Spinal cord (tissue), 10 donors: ENCODE data around the gene CTNNA3. TPM values are rescaled to one million over a fixed set of nuclear protein-coding genes. Genes with fewer than 3 reads are reported as not detected.
A peak's percentile ranks its signal among the peaks of the same experiment; 100 is the strongest.

Experiments
- DNase-seq, 6 donors: peaks; one replicate each; pipeline versions ENCODE4 v3.0.0 to v3.0.0-alpha.2; 2013 to 2015; ENCODE audit warnings: low spot score in 6 of 6, low read depth in 4 of 6
- H3K27ac ChIP-seq: one replicate; pipeline ENCODE4 v1.5.1; 2013; ENCODE audit warnings: low read depth, low read length, control low read depth
- H3K27me3 ChIP-seq: one replicate; pipeline ENCODE4 v1.6.1; 2013; ENCODE audit warnings: low read length; ENCODE audit not compliant: control insufficient read depth, insufficient read depth
- H3K36me3 ChIP-seq: one replicate; pipeline ENCODE4 v1.6.1; 2013; ENCODE audit warnings: low read length; ENCODE audit not compliant: control insufficient read depth, insufficient read depth
- H3K4me1 ChIP-seq: one replicate; pipeline ENCODE4 v1.6.1; 2013; ENCODE audit warnings: low read length; ENCODE audit not compliant: control insufficient read depth, insufficient read depth
- H3K4me3 ChIP-seq: one replicate; pipeline ENCODE4 v1.5.1; 2013; ENCODE audit warnings: low read depth, low read length, control low read depth
- H3K9me3 ChIP-seq: one replicate; pipeline ENCODE4 v1.6.1; 2013; ENCODE audit warnings: low read length; ENCODE audit not compliant: control insufficient read depth, insufficient read depth
- WGBS: methylation state at CpG from one replicate; pipeline ENCODE4 v1.1.5; 2013; ENCODE audit warnings: missing lambda C conversion rate; ENCODE audit not compliant: insufficient coverage; 5-methylcytosine and 5-hydroxymethylcytosine counted together
- polyA plus RNA-seq, 2 donors: library from polyadenylated mRNA; unstranded; fragments of 120-200 nt; gene quantifications; one replicate each; pipeline ENCODE4 v1.2.1, GENCODE V29; 2013; ENCODE audit not compliant: insufficient read length in 2 of 2
- total RNA-seq, 2 donors: library from RNA; depleted of rRNA in 1 of 2; stranded (reverse); fragments of 120-200 nt in 1 of 2; fragments of >200 nt in 1 of 2; gene quantifications; one replicate each; pipeline versions ENCODE4 v1.2.3 to v1.2.4, GENCODE V29; 2013 to 2014
- donor health status: healthy.

CTNNA3 gene
- total and polyA plus RNA-seq, 4 donors = 15.3 to 63.5 (median 41.0) TPM

- no CpG with 5 or more reads among the region's 2 CpGs for WGBS
- H3K36me3 ChIP-seq = no peaks in the 10 kb centered on the region
- DNase-seq = no peak
- H3K9me3 ChIP-seq = no peaks in the 10 kb centered on the region
- no peaks in the 10 kb centered on the region for H3K4me1 ChIP-seq
- no peaks in the 10 kb centered on the region for H3K27me3 ChIP-seq
- no peak overlapping the region for H3K4me3 ChIP-seq
- no peak overlapping the region for H3K27ac ChIP-seq
Measured at GRCh38 chr10:65949526-65949925, 1746.5 kb downstream of the CTNNA3 start.

DNA sequence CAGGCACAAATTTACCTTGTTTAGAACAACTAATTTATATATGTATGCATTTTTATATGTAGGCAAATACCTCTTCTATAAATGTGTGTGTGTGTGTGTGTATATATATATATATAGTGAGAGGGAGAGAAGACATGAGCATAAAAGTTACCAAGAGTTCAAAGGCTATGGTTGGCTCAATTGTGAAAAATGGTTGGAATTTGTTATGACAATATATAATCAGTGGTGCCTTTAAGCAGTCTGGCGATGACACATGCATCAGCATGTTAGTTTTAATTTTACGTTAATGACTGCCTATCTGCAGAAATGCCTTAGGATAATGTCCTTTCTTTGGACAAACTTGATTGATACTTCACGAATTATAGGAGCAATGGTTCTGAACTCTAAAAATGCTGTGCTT, 1750.9 kb downstream of the CTNNA3 start:
- DNase-seq = no peak
- Histone ChIP-seq H3K4me3 (no peak overlapping the region), H3K9me3 (no peaks in the 10 kb centered on the region), H3K36me3 (no peaks in the 10 kb centered on the region), H3K27me3 (no peaks in the 10 kb centered on the region), H3K4me1 (no peaks in the 10 kb centered on the region), H3K27ac (no peak overlapping the region)
- WGBS = 87% methylated on average over 3 of the region's 3 CpGs

- H3K27me3 ChIP-seq = no peaks in the 10 kb centered on the region
- H3K27ac ChIP-seq = no peak overlapping the region
- H3K36me3 ChIP-seq = no peaks in the 10 kb centered on the region
- no peak overlapping the region for H3K4me3 ChIP-seq
- DNase-seq = no peak
- no peaks in the 10 kb centered on the region for H3K4me1 ChIP-seq
- H3K9me3 ChIP-seq = no peaks in the 10 kb centered on the region
- WGBS = 100% methylated on average over 2 of the region's 2 CpGs
Measured at GRCh38 chr10:65943451-65943850, 1752.5 kb downstream of the CTNNA3 start.

DNA sequence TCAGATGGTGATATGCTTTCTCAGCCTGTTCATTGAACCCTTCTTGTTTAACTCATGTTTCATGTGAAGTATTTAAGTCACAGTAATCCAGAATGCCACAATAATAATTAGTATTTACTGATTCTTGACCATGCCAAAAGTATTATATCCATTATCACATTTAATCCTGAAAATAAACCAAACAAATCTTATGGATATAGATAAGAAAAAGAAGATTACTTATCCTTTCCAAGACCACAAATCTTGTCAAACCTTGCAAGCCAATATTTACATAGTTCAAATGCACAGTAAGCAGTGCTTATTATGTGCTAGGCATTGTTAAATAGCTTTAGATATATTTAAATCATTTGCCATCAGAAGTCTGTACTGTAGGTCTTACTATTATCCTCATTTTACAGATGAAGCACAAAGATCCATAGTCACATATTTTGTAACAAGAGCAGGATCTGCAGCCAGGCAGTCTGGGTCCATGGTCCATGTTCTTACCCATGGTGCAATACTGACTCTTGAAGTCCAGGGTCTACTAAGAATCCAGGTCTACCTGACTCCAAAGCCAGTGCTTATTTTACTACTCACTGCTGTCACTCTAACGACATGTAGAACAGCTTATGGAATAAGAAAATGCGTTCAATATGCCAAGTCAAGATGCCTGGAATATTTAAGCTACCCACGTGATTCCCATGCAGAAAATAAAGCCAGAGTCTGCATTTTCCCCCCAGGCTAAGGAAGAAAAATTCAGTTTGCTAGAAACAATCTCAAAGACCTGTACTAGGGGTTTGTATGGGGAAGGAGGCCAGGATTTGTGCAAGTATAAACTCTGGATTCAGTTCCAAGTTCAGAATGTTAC, 1755.0 kb downstream of the CTNNA3 start:
- H3K27me3 ChIP-seq = no peaks in the 10 kb centered on the region
- no peak overlapping the region for H3K4me3 ChIP-seq
- H3K9me3 ChIP-seq = no peaks in the 10 kb centered on the region
- no CpG with 5 or more reads among the region's 3 CpGs for WGBS
- no peak overlapping the region for H3K27ac ChIP-seq
- no peaks in the 10 kb centered on the region for H3K36me3 ChIP-seq
- no peaks in the 10 kb centered on the region for H3K4me1 ChIP-seq
- DNase-seq = peak in 1 of 6 donors; percentile 44

DNA sequence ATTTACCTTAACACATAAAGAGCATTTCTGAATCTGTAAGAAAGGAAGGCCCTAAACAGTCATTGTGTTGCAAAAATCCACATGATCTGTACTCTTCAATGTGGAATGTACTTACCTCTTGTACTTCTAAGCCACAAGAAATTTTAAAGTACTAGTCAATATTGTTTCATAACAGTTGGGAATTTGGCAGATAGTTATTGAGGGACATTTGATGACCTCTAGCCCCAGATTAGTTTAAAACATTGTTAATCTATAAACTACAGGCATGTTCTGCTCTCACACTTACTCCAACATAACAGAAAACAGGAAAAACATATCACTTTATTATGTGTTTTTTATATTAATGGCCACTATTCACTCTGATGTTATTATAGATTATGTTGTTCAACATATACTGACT, 1755.9 kb downstream of the CTNNA3 start:
- Histone ChIP-seq H3K4me1 (no peaks in the 10 kb centered on the region), H3K36me3 (no peaks in the 10 kb centered on the region), H3K27me3 (no peaks in the 10 kb centered on the region), H3K9me3 (no peaks in the 10 kb centered on the region), H3K27ac (no peak overlapping the region), H3K4me3 (no peak overlapping the region)
- no peak for DNase-seq

- no CpG with 5 or more reads among the region's 5 CpGs for WGBS
- no peak overlapping the region for H3K27ac ChIP-seq
- H3K4me1 ChIP-seq = no peaks in the 10 kb centered on the region
- peak in 3 of 6 donors; percentile 15 to 79 (median 31) for DNase-seq
- H3K36me3 ChIP-seq = no peaks in the 10 kb centered on the region
- no peak overlapping the region for H3K4me3 ChIP-seq
- no peaks in the 10 kb centered on the region for H3K27me3 ChIP-seq
- H3K9me3 ChIP-seq = no peaks in the 10 kb centered on the region
Measured at GRCh38 chr10:65931291-65932070, 1764.5 kb downstream of the CTNNA3 start.

DNA sequence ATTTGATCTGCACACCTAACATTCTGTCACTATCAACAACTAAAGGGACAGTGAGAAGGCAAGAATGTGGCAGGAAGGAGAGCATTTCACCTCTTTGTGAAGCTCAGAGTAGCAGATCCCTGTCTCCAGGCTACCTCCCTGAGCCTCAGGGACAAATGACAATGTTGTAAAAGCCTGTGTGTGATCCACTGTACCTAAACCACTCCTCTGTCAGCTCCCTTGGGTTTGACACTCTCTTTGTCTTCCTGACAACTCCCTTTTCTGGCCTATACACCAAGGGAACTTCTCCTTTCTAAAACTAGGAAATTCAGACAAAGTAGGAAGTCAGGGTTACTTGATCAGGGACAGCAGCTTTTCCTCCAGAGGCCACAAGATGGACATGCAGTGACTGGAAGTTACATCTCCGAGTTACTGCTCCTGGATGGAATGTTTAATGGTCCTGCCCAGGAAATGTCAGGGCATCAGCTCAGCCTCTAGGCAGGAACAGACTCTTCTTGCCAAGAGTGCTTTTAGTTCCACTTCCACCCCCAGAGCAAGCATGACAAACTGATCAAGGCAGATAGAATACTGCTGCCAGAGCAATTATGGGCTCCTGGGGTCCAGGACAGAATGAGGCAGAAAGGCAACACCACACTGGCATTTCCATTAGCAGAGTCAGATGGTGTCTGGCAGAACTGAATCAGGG, 1784.7 kb downstream of the CTNNA3 start:
- Histone ChIP-seq H3K4me1 (no peaks in the 10 kb centered on the region), H3K27ac (no peak overlapping the region), H3K27me3 (no peaks in the 10 kb centered on the region), H3K9me3 (no peaks in the 10 kb centered on the region), H3K36me3 (no peaks in the 10 kb centered on the region), H3K4me3 (no peak overlapping the region)
- WGBS = 33% methylated on average over 1 of the region's 1 CpG
- DNase-seq = peak in 2 of 6 donors; percentile 16 to 39

GRCh38 chr10:65910209-65910608, 1785.8 kb downstream of the CTNNA3 start:
- WGBS = no CpG with 5 or more reads among the region's 4 CpGs
- Histone ChIP-seq H3K4me1 (no peaks in the 10 kb centered on the region), H3K27me3 (no peaks in the 10 kb centered on the region), H3K36me3 (no peaks in the 10 kb centered on the region), H3K9me3 (no peaks in the 10 kb centered on the region), H3K4me3 (no peak overlapping the region), H3K27ac (no peak overlapping the region)
- DNase-seq = no peak

DNA sequence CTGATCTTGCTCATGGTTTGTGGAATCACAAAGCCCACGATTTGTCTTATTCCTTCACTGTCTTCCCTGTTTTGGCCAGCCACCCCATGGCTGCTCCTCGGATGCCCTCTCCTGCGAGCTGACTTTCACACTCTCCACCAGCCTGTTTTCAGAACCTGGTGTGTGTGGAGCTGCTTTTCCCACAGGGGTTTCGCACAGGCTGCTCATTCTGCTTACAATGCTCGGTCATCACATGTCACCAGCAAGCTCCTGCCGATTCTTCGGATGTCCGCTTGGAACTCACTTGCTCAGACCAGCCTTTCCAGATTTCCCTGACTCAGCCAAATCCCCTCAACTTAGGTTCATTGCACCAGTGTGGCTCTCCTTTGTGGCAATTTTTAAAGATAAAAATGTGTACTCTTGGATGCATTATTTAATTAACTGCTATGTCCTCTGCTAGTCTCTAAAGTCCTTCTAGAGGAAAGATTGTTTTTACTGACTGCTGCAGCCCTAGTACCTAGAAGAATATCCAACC, 1788.7 kb downstream of the CTNNA3 start:
- H3K27me3 ChIP-seq = no peaks in the 10 kb centered on the region
- 91% methylated on average over 6 of the region's 8 CpGs for WGBS
- no peak for DNase-seq
- H3K4me1 ChIP-seq = no peaks in the 10 kb centered on the region
- H3K27ac ChIP-seq = no peak overlapping the region
- no peaks in the 10 kb centered on the region for H3K9me3 ChIP-seq
- no peaks in the 10 kb centered on the region for H3K36me3 ChIP-seq
- no peak overlapping the region for H3K4me3 ChIP-seq
